ENCODE results near the gene MLX. TPM values are rescaled to one million over a fixed set of nuclear protein-coding genes. Genes with fewer than 3 reads are reported as not detected.

MLX gene, protein sequence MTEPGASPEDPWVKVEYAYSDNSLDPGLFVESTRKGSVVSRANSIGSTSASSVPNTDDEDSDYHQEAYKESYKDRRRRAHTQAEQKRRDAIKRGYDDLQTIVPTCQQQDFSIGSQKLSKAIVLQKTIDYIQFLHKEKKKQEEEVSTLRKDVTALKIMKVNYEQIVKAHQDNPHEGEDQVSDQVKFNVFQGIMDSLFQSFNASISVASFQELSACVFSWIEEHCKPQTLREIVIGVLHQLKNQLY
- total RNA-seq, result 100 to 1,000 TPM in 3 of 4 donors, 10 to 100 TPM in 1; 81.3 to 191 (median 143) TPM

DNA sequence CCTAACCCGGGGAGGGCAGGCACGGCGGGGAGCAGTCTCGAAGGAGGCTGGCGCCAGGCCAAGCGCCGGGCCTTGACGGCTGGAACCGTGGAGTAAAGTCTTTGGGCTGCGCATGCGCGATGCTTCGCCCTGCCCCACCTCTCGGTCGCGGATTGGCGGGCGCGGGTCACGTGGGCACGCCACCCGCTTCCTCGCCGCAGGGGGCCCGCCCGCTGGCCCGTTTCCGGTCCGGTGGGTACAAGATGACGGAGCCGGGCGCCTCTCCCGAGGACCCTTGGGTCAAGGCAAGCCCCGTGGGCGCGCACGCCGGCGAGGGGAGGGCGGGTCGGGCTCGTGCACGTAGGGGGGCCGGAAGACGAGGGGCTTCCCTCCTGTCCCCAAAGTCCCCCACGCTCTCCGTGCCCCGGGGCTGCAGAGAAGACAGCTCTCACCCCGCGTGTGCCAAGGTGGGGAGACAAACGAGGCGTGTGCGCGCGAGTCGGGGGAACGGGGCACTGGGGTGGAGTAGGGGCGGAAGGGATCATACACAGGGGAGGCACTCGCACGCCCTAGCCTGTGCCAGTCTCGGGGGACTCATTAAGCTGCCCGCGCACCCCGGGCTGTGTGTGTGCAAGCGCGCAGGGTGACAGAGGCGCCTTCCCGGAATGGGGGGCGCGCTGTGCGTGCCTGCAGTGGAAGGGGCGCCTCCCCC is at the start of gene MLX:
Gene MLX (plus strand): TSS at position 218 of the 691 bp plus-strand sequence. CDS start 25 bp downstream, at position 243.
- WGBS, 2 donors (ENCODE audit: low coverage in 1 of 2), result 1% methylated on average over 55 of the region's 72 CpGs; no CpG with 5 or more reads in 1 of the 2 donors

DNA sequence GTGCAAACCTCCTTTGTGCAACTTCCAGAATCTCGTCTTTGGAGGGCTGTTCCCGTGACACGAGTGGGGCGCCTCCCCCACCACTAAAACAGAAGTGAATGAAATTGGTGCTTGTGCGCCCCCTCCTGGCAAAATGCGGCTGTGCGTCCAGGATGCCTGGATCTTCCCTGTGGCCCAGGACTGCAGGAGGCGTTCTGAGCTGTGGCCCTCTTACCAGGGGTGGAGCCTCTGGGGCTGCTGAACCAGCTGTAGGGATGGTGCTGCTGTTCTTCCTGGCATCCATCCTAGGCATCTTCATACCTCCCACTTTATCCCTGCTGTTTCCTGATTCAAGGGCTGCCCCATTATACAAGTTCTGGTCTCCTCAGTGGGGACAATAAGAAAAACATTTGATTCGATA is 49.4 kb upstream of the MLX start:
- in situ Hi-C loops (cut with MboI; ENCODE audit: low pct_ligation_motif_present in 1 of 4, low pct_unique_long_range_greater_than_20kb in 1 of 4, low sequenced_read_pairs in 3 of 4), result loop anchor here in 2 of 4 donors (25.0 kb wide), 3 partner anchors 105 to 205 kb away; partner anchors contain the start of gene CAVIN1 (in 1 of the 2)

More for the DNA sequence above, at the start of gene MLX:
- H3K27me3 ChIP-seq, result no peaks in the 10 kb centered on the region
- H3K4me1 ChIP-seq, result peaks cover 16 to 41% (median 39%) of the 10 kb centered on the region in 4 donors
- no peaks in the 10 kb centered on the region for H3K9me3 ChIP-seq
- peak; percentile 96 for DNase-seq
- intact Hi-C loops (cut with DNase I; ENCODE audit: low total_unique reads) (no loop called here), in situ Hi-C loops (cut with MboI; ENCODE audit: low pct_ligation_motif_present in 1 of 4, low pct_unique_long_range_greater_than_20kb in 1 of 4, low sequenced_read_pairs in 3 of 4) (no loop called here)
- H3K27ac ChIP-seq, result peak within 1 kb of the TSS; percentile 87 to 96 (median 94)
- peak; percentile 85 to 93 (median 88) for TF ChIP-seq POLR2AphosphoS5 (IDR thresholded peaks at IDR 0.05)
- TF ChIP-seq, protein P1, sequence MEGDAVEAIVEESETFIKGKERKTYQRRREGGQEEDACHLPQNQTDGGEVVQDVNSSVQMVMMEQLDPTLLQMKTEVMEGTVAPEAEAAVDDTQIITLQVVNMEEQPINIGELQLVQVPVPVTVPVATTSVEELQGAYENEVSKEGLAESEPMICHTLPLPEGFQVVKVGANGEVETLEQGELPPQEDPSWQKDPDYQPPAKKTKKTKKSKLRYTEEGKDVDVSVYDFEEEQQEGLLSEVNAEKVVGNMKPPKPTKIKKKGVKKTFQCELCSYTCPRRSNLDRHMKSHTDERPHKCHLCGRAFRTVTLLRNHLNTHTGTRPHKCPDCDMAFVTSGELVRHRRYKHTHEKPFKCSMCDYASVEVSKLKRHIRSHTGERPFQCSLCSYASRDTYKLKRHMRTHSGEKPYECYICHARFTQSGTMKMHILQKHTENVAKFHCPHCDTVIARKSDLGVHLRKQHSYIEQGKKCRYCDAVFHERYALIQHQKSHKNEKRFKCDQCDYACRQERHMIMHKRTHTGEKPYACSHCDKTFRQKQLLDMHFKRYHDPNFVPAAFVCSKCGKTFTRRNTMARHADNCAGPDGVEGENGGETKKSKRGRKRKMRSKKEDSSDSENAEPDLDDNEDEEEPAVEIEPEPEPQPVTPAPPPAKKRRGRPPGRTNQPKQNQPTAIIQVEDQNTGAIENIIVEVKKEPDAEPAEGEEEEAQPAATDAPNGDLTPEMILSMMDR (IDR thresholded peaks at IDR 0.05), result peak in 1 of 5 experiments; percentile 9
- no peak for TF ChIP-seq EP300 (IDR thresholded peaks at IDR 0.05; ENCODE audit: low read depth)
- TF ChIP-seq POLR2A (IDR thresholded peaks at IDR 0.05), result peak; percentile 29
- H3K36me3 ChIP-seq, result peaks cover 0 to 39% (median 20%) of the 10 kb centered on the region in 4 donors
- H3K4me3 ChIP-seq, result peak within 1 kb of the TSS; percentile 65 to 80 (median 78)

DNA sequence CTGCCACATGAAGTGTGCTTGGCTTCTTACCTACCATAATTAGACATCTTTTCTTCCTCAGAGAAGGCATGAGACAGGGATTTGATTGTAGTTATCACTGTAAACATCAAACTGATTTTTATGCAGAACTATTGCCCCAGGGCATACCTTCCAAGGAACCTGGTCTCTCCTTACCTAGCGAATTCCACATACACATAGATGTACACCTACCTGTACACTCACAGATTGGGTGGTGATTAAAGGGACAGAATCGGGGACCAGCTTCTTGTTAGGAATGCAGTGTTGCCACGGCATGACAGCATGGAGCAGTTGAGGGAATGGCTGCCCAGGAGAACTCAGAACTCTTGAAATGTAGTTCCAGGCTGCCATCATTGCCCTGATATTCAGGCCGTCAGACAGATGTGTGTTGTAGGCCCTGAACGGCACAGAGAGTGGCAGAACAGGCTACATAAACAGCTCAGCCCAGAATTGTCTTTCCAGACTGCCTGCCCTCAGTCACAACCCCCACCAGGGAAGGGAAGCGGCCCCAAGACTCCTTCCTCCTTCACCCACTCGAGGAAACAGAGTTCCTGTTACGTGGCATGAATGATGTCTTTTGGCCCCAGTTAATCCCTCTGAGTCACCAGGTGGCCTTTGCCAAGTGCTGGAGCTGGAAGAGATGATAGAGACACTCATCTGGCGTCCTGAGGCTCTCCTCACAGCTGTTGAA is 48.7 kb upstream of the MLX start:
- 28 to 40% methylated on average over 1 to 9 of the region's 9 CpGs for whole genome bisulfite sequencing, 2 donors (ENCODE audit: low coverage in 1 of 2)
- no peak for TF ChIP-seq POLR2A (IDR thresholded peaks at IDR 0.05)
- TF ChIP-seq, protein P1 (IDR thresholded peaks at IDR 0.05), result peak in 1 of 5 experiments; percentile 11
- peak; percentile 86 to 94 (median 93) for TF ChIP-seq POLR2AphosphoS5 (IDR thresholded peaks at IDR 0.05)
- peak; percentile 43 for TF ChIP-seq EP300 (IDR thresholded peaks at IDR 0.05; ENCODE audit: low read depth)
- intact Hi-C loops (cut with DNase I; ENCODE audit: low total_unique reads), result no loop called here
- Histone ChIP-seq H3K27me3 (no peaks in the 10 kb centered on the region), H3K4me3 (no peak overlapping the region), H3K4me1 (peaks cover 48 to 66% (median 60%) of the 10 kb centered on the region in 4 donors), H3K9me3 (no peaks in the 10 kb centered on the region), H3K36me3 (peaks cover 0 to 10% (median 0%) of the 10 kb centered on the region in 4 donors), H3K27ac (peak overlapping the region; percentile 89 to 98 (median 92))
- in situ Hi-C loops (cut with MboI; ENCODE audit: low pct_ligation_motif_present in 1 of 4, low pct_unique_long_range_greater_than_20kb in 1 of 4, low sequenced_read_pairs in 3 of 4), result loop anchor here in 2 of 4 donors (25.0 kb wide), 3 partner anchors 106 to 206 kb away; partner anchors contain the start of gene CAVIN1 (in 1 of the 2)
- DNase-seq, result peak; percentile 87

More for the DNA sequence above, 49.4 kb upstream of the MLX start:
- Histone ChIP-seq H3K4me3 (no peak overlapping the region), H3K4me1 (peaks cover 48 to 64% (median 55%) of the 10 kb centered on the region in 4 donors), H3K9me3 (no peaks in the 10 kb centered on the region), H3K27ac (peak overlapping the region; percentile 89 to 98 (median 92)), H3K27me3 (no peaks in the 10 kb centered on the region), H3K36me3 (peaks cover 0 to 10% (median 0%) of the 10 kb centered on the region in 4 donors)
- TF ChIP-seq EP300 (IDR thresholded peaks at IDR 0.05; ENCODE audit: low read depth) (no peak), POLR2AphosphoS5 (IDR thresholded peaks at IDR 0.05) (peak in 2 of 3 donors; percentile 33 to 45)
- TF ChIP-seq, protein P1 (IDR thresholded peaks at IDR 0.05), result peak; percentile 92 to 98 (median 95)
- 8% methylated on average over 2 to 9 of the region's 9 CpGs for WGBS, 2 donors (ENCODE audit: low coverage in 1 of 2)
- intact Hi-C loops (cut with DNase I; ENCODE audit: low total_unique reads), result no loop called here
- peak; percentile 91 for DNase-seq

Measured in transverse colon (tissue), 4 donors.